Heart left ventricle (tissue), 16 donors: ENCODE measurements around the gene FAXDC2. TPM values are rescaled to one million over a fixed set of nuclear protein-coding genes. Genes with fewer than 3 reads are reported as not detected.
A peak's percentile ranks its signal among the peaks of the same experiment; 100 is the strongest.
"Not testable (repeated sequence)": the region's sequence is repeated elsewhere in the genome, so short reads cannot be mapped to it uniquely, and the experiment has no call there.

Source experiments
- ATAC-seq, 4 donors: fragments of 200-7000 bp; cut with Tn5 transposase; one replicate each; pipeline ENCODE4 v1.9.1; 2020 to 2022; ENCODE audit warnings: moderate library complexity in 4 of 4, mild to moderate bottlenecking in 3 of 4, moderate number of reproducible peaks in 1 of 4
- DNase-seq, 5 donors: peaks; one replicate each; pipeline ENCODE4 v3.0.0-alpha.2; 2020
- H3K27ac ChIP-seq, 12 donors: fragments of 200-600 bp; sonication (generic) in 4 of 12; one replicate each; pipeline versions ENCODE4 v1.5.0 to v1.8.0; 2016 to 2022; ENCODE audit warnings: mild to moderate bottlenecking in 2 of 12
- H3K27me3 ChIP-seq, 9 donors: fragments of 200-600 bp; sonication (generic) in 2 of 9; one replicate each; pipeline versions ENCODE4 v1.5.1 to v1.8.0; 2016 to 2022; ENCODE audit warnings: mild to moderate bottlenecking in 3 of 9
- H3K36me3 ChIP-seq, 9 donors: fragments of 200-600 bp; sonication (generic) in 2 of 9; one replicate each; pipeline versions ENCODE4 v1.5.0 to v1.8.0; 2018 to 2022; ENCODE audit warnings: mild to moderate bottlenecking in 2 of 9
- H3K4me1 ChIP-seq, 12 donors: fragments of 200-600 bp; sonication (generic) in 4 of 12; one replicate each; pipeline versions ENCODE4 v1.5.0 to v1.8.0; 2016 to 2022; ENCODE audit warnings: mild to moderate bottlenecking in 3 of 12
- H3K4me3 ChIP-seq, 12 donors: fragments of 200-600 bp; sonication (generic) in 4 of 12; one replicate each; pipeline versions ENCODE4 v1.5.0 to v1.8.0; 2017 to 2022; ENCODE audit warnings: mild to moderate bottlenecking in 9 of 12, moderate library complexity in 4 of 12
- H3K9me3 ChIP-seq, 12 donors: fragments of 200-600 bp; sonication (generic) in 4 of 12; one replicate each; pipeline versions ENCODE4 v1.5.0 to v1.8.0; 2016 to 2022; ENCODE audit warnings: mild to moderate bottlenecking in 1 of 12
- CTCF ChIP-seq, 12 donors: fragments of 200-600 bp; sonication (generic) in 4 of 12; IDR thresholded peaks; one replicate each; pipeline versions ENCODE4 v1.5.0 to v1.8.0; 2018 to 2022; ENCODE audit warnings: antibody characterized with exemption in 12 of 12, mild to moderate bottlenecking in 5 of 12
- POLR2A ChIP-seq, 2 donors: fragments of 450-650 bp; IDR thresholded peaks; one replicate each; pipeline ENCODE4 v1.6.1; 2017; ENCODE audit warnings: antibody characterized with exemption in 2 of 2, mild to moderate bottlenecking in 2 of 2, moderate library complexity in 2 of 2
- WGBS, 4 donors: extraction: QIAGEN DNeasy Blood & Tissue Kit in 2 of 4; methylation state at CpG; one replicate each; pipeline versions ENCODE4 v1.1.5 to v1.1.7; 2013 to 2018; 5-methylcytosine and 5-hydroxymethylcytosine counted together
- intact Hi-C, 10 donors: fragments of 100-400 bp; cut with DNase I; formaldehyde crosslinking; loops; one replicate each; pipeline versions ENCODE4 v1.11.1 to v1.14.2; 2022
- polyA plus RNA-seq, 2 donors: library from polyadenylated mRNA; stranded (reverse); fragments of 200-250 nt; gene quantifications; one replicate each; pipeline ENCODE4 v1.2.3, GENCODE V29; 2013
- total RNA-seq, 9 donors: library from RNA; depleted of rRNA in 2 of 9; stranded (reverse); fragments of >200 nt in 2 of 9; fragmentation: NEBNext Ultra II Directional in 3 of 9; extraction: Animal tissue kit (Norgen Biotek cat#: 25700) in 3 of 9; gene quantifications; one replicate each; pipeline versions ENCODE4 v1.1.0 to v1.2.4, GENCODE V29; 2016 to 2023
- donor health status: ischemic (EF 13 %, LVEDD 7.1; RV severe dilation, severe dysfunction).
- donor health status: healthy with polysubstance abuse.
- donor health status: DM: no; HTN: yes; CAD: no.
- donor health status: DM: no; HTN: no; CAD: no.
- donor health status: ischemic (EF 25% LVEDD 6.9; RV normal size, moderate dysfunction).
- donor health status: ischemic (EF 25% LVEDD 5.7; RV mildly dilated, moderate dysfunction).
- donor health status: healthy.
- donor health status: DM: yes; HTN: yes; CAD: no.
- donor health status: ischemic (EF 35%, LVEDD 5.7; RV mildly dilated, moderate dysfunction).
- donor health status: nonischemic (EF 11% LVEDD 7.7; RV severe dilation, severe dysfunction).
- donor health status: DM: yes; HTN: yes; CAD: no.
- donor health status: PGD.
- donor health status: ischemic (EF 29% LVEDD 5.4; RV normal size, mild dysfunction).
- donor health status: nonischemic (EF 23%, LVEDD 6.1; RV moderate dilation, normal function).

Gene FAXDC2
- total and polyA plus RNA-seq, 11 donors = 5.3 to 39.5 (median 21.9) TPM

- Histone ChIP-seq H3K27me3 (no peaks in the 10 kb centered on the region), H3K9me3 (no peaks in the 10 kb centered on the region), H3K36me3 (peaks cover 0 to 72% (median 26%) of the 10 kb centered on the region in 9 donors), H3K4me3 (no peak overlapping the region), H3K4me1 (peaks cover 0 to 33% (median 19%) of the 10 kb centered on the region in 12 donors), H3K27ac (peak overlapping the region in 1 of 12 donors; percentile 81)
- ATAC-seq = no peak
- TF ChIP-seq POLR2A (IDR thresholded peaks at IDR 0.05) (no peak), CTCF (IDR thresholded peaks at IDR 0.05) (no peak)
- no peak for DNase-seq
- WGBS, 4 donors = 87 to 92% (median 91%) methylated on average over 6 of the region's 6 CpGs
- intact Hi-C loops = no loop called here
Measured at GRCh38 chr5:154837009-154837901, 13.1 kb downstream of the FAXDC2 start.

GRCh38 chr5:154836225-154836624 is 14.2 kb downstream of the FAXDC2 start:
- peaks cover 0 to 81% (median 30%) of the 10 kb centered on the region in 9 donors for H3K36me3 ChIP-seq
- TF ChIP-seq POLR2A (IDR thresholded peaks at IDR 0.05) (no peak), CTCF (IDR thresholded peaks at IDR 0.05) (no peak)
- no peak for DNase-seq
- H3K27me3 ChIP-seq = no peaks in the 10 kb centered on the region
- ATAC-seq = no peak
- H3K4me1 ChIP-seq = peaks cover 0 to 26% (median 19%) of the 10 kb centered on the region in 12 donors
- H3K4me3 ChIP-seq = no peak overlapping the region
- peak overlapping the region in 6 of 12 donors; percentile 7 to 81 (median 58) for H3K27ac ChIP-seq
- intact Hi-C loops = no loop called here
- no peaks in the 10 kb centered on the region for H3K9me3 ChIP-seq
- 88 to 90% (median 89%) methylated on average over 6 of the region's 6 CpGs for WGBS, 4 donors

GRCh38 chr5:154835701-154836052 is 14.7 kb downstream of the FAXDC2 start:
- H3K27me3 ChIP-seq, ATAC-seq, intact Hi-C loops, H3K9me3 ChIP-seq, DNase-seq, H3K4me3 ChIP-seq: not testable (repeated sequence)
- Histone ChIP-seq H3K27ac (peak overlapping the region in 10 of 12 donors; percentile 11 to 81 (median 56)), H3K4me1 (peaks cover 0 to 22% (median 19%) of the 10 kb centered on the region in 12 donors), H3K36me3 (peaks cover 0 to 82% (median 36%) of the 10 kb centered on the region in 9 donors)
- 68 to 80% (median 75%) methylated on average over 9 of the region's 9 CpGs for WGBS, 4 donors

GRCh38 chr5:154834053-154834452 is 16.4 kb downstream of the FAXDC2 start:
- intact Hi-C loops = no loop called here
- peaks cover 0 to 30% (median 19%) of the 10 kb centered on the region in 12 donors for H3K4me1 ChIP-seq
- peaks cover 0 to 84% (median 50%) of the 10 kb centered on the region in 9 donors for H3K36me3 ChIP-seq
- DNase-seq = no peak
- no peaks in the 10 kb centered on the region for H3K9me3 ChIP-seq
- no peak for ATAC-seq
- WGBS, 4 donors = 91 to 98% (median 95%) methylated on average over 1 of the region's 1 CpG
- TF ChIP-seq POLR2A (IDR thresholded peaks at IDR 0.05) (no peak), CTCF (IDR thresholded peaks at IDR 0.05) (no peak)
- no peak overlapping the region for H3K4me3 ChIP-seq
- peak overlapping the region in 1 of 12 donors; percentile 81 for H3K27ac ChIP-seq
- no peaks in the 10 kb centered on the region for H3K27me3 ChIP-seq

GRCh38 chr5:154832804-154833203 is 17.6 kb downstream of the FAXDC2 start:
- WGBS, 4 donors = 89 to 100% (median 99%) methylated on average over 3 of the region's 3 CpGs
- Histone ChIP-seq H3K36me3 (peaks cover 0 to 85% (median 50%) of the 10 kb centered on the region in 9 donors), H3K27ac (peak overlapping the region in 1 of 12 donors; percentile 81), H3K4me1 (peaks cover 0 to 30% (median 19%) of the 10 kb centered on the region in 12 donors)
- H3K27me3 ChIP-seq, DNase-seq, intact Hi-C loops, H3K9me3 ChIP-seq, H3K4me3 ChIP-seq, ATAC-seq: not testable (repeated sequence)
